OCI-LY1 (cell line): ENCODE data around the gene LIPT1.

Source experiments
- CTCF ChIP-seq: fragments of 200-600 bp; sonication (generic), shearing (Covaris generic); IDR thresholded peaks from 2 replicates; pipeline ENCODE4 v1.5.1; 2017; ENCODE audit warnings: mild to moderate bottlenecking, antibody characterized with exemption, low read length, moderate library complexity, mixed read lengths
- EZH2 ChIP-seq: fragments of 200-600 bp; sonication (generic), shearing (Covaris generic); IDR thresholded peaks from 2 replicates; pipeline ENCODE4 v1.8.0; 2017; ENCODE audit warnings: borderline replicate concordance, mixed run types, mild to moderate bottlenecking, antibody characterized with exemption, low read length, moderate library complexity, mixed read lengths

DNA sequence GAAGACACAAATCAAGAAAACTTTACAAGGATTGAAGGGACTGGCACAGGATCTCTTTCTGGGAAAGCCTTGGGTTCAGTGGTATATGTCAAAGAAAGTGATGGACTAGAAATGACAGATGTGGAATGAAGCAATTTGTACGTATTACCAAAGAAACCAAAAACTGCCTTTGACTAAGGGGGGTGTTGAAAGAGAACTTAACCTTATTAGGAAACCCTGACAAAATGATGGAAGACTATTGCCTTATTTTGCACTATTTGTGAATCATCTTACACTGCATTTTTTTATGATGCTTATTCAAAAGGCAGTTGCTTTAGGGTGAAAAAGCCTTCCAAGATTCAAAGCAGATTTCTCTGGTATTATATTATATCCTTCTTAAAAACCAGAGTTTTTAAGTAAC is 4.1 kb upstream of the LIPT1 start:
- TF ChIP-seq EZH2 = no peak
- no peak for TF ChIP-seq CTCF
